Activated CD4-positive, alpha-beta T cell treated with anti-CD3 and anti-CD28 coated beads for 48 hours (primary cell): Measurements from ENCODE around the gene BCL2A1.
"Not testable (repeated sequence)": the region's sequence is repeated elsewhere in the genome, so short reads cannot be mapped to it uniquely, and the experiment has no call there.

Source experiments
- DNase-seq: peaks from one replicate; pipeline ENCODE4 v3.0.0-alpha.2; 2020

BCL2A1 gene

GRCh38 chr15:79956354-79956939, 14.5 kb downstream of the BCL2A1 start:
- DNase-seq: no peak

DNA sequence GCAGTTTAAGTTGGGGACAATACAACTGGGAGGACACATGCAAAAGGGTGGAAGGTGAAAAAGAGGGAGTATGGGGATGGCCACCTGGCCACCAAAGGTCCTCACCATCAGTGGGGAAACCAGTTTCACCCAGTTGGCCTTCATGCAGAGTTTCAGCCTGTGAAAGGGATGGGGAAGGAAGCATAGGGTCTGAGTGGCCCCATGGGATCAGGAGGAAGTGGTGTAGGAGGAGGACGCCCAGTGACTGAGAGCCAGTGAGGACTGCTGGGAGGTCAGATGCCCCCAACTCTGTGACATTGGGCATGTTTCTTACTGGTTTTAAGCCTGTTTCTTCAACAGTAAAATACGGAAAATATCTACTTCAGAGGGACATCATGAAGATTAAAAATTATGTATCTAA, 16.3 kb downstream of the BCL2A1 start:
- no peak for DNase-seq

DNA sequence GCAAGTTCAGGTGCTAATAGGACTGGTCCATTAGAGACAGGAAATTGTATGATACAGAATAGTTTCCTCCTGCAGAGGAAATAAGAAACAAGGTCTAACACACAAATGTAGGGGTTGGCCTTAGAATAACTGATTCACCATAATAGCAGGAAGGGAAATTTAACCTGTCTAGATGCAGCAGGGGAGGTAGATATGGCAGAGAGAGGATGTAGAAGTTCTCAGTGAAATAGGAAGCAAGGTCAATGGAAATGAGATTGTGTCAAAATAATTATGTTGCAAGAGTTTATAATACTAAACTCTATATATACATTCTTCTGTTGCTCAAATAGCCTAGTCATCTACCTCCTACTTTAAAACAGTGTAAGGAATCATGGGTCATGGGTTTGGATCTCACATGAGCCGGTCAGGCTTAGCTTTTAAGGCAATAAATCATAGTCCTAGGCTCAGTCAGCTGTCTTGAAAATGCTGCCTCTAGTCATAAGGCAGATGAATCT, 17.0 kb downstream of the BCL2A1 start:
- no peak for DNase-seq

DNA sequence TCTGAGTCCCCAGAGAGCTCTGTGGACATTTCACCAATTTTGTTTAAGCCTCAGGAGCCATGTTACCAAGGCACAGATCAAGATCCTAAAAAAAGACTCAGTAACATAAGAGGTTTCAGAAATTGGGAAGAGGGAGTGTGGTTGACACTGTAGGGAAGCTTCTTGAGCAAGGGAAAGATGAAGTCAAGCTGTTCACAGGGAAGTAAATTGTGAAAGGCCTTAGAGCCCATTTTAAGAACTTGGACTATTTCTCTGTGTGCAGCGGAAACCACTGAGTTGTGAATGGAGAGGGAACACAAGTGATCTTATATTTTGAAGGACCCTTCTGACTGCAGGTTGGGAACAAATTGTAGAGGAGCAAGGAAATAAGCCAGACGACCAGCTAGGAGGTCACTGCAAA, 18.7 kb downstream of the BCL2A1 start:
- no peak for DNase-seq

DNA sequence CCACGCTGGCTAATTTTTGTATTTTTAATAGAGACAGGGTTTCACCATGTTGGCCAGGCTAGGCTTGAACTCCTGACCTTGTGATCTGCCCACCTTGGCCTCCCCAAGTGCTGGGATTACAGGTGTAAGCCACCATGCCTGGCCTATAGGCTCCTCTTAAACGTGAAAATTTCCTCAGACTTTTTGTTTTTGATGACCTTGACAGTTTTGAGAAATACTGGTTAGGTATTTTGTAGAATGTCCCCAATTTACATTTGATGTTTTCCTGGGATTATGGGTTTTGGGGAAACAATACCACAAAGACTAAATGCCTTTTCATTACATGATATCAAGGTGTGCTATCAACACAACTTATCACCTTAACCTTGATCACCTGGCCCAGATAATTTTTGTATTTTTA, 20.7 kb downstream of the BCL2A1 start:
- DNase-seq: no peak

DNA sequence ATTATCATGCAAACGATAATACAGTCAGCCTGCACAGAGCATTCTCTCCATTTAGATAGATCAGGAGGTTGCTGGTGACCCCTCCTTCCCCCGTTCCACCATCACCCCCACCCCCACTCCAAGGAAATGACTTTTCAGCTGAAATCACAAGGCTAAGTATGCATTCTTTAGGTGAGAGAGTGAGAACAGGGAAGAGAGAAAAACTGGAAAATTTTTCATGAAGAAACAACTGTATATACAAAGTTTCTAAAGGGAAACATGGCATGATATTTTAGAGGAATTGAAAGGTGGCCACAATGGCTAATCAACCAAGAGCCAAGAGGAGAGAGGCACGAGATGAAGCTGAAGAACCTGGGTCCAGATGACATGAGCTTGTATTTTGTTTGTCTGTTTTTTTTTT, 22.2 kb downstream of the BCL2A1 start:
- no peak for DNase-seq

DNA sequence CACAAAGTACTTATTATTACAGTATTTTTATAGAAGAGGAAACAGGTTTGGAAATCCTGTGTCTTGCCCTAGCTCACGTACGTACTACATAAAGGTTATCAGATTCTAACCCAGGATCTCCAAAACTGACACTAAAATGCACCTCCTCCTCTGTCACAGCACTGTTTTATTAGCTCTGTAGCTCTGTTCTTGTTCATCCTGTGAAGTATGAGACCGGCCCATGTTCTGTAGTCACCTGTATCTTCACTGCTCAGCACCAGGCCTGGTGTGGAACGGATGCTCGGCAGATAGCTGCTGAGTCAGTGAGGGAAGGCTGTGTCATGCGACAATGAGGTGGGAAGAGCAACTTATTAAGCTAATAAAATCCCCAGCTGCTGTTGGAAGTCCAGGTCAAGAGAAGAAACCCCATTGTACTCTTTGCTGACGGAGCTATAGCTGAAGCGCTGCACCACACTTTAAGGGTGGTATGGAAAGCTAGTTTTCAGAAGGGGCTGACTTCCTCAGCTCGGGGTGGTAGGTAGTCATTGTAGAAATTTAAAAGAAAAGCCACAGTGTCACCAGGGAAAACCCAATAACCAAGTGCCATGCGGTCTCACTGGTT, 22.8 kb downstream of the BCL2A1 start:
- DNase-seq: no peak

- no peak for DNase-seq
Measured at GRCh38 chr15:79947009-79947408, 24.0 kb downstream of the BCL2A1 start.

DNA sequence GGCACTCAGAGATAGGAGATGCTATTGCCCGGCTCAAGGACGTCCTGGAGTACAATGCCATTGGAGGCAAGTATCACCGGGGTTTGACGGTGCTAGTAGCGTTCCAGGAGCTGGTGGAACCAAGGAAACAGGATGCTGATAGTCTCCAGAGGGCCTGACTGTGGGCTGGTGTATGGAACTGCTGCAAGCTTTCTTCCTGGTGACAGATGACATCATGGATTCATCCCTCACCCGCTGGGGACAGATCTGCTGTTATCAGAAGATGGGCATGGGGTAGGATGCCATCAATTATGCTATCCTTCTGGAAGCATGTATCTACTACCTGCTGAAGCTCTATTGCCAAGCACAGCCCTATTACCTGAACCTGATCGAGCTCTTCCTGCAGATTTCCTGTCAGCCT, 26.4 kb downstream of the BCL2A1 start:
- DNase-seq: no peak

- no peak for DNase-seq
Measured at GRCh38 chr15:79943820-79944219, 27.2 kb downstream of the BCL2A1 start.

DNA sequence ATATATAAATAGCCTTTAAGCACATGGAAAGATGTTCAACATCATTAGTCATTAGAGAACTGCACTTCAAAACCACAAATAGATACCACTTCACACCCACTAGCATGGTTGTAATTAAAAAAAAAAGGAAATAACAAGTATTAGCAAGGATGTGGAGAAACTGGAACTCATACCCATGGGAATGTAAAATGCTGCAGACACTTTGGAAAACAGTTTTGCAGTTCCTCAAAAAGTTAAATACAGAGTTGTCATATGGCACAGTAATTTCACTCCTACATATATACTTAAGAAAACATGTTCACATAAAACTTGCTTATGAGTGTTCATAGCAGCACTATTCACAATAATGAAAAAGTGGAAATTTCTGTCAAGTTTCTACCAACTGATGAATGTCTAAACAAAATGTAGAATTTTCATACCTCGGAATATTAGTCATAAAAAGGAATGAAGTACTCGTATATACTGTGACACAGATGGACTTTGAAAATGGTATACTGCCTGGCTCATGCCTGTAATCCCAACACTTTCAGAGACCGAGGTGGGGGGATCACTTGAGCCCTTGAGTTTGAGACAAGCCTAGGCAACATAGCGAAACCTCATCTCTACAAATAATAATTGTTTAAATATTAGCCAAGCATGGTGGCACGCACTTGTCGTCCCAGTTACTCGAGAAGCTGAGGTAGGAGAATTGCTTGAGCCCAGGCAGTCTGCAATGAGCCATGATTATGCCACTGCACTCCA, 28.1 kb downstream of the BCL2A1 start:
- no peak for DNase-seq

DNA sequence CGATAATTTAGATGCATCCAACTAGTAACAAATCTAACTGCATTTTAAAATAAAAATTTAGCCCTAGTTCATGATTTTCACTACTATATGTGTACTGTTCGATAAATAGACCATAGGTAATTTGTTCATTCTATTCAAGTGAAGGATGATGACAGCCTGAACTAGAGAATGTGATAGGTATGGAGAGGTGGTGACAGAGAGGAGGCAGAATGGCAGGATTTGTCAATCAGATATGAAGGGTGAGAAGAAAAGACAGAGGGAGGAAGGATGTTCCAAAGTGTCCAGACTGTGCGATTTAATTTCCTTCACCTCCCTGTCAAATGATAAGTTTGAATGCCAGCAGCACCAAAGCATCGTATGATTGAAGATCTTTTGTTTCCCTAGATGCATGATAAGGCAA, 31.6 kb downstream of the BCL2A1 start:
- DNase-seq: no peak

DNA sequence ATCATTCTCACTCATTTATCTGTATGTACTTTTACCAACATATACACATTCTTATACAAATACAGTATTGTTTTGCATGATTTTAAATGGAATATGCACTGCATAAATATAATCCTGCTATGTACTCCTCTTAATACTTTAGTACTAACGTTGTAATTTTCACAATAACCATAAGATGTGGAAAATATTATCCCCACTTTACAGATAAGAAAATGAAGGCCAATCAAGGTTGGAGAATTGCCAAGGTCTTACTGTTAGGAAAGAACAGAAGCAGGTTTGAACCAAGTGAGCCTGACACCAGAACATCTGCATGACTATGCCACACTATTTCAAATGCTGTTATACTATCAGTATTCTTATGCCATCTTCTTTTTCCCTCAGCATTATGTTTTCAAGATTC, 32.9 kb downstream of the BCL2A1 start:
- no peak for DNase-seq

- not testable (repeated sequence) for DNase-seq
Measured at GRCh38 chr15:79935556-79936201, 35.3 kb downstream of the BCL2A1 start.

DNA sequence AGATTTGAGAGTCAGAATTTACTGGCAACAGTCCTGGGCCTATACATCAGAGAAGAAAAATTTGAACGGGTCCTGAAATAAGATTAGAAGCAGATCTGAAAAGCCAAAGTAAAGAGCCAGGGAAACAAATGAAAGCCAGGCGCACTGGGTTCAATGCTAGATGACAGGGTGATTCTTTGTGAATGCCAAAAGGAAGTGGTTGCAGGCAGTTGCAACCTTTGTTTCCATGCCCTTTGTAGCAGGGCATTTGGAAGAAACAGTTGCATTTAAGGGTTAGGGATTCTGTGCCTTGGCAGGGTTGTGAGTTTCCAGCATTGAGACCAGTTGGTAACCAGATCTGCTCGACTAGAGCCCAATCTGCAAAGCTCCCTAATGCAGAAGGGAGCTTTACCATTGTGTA, 37.8 kb downstream of the BCL2A1 start:
- no peak for DNase-seq

GRCh38 chr15:79932447-79932846, 38.5 kb downstream of the BCL2A1 start:
- no peak for DNase-seq

DNA sequence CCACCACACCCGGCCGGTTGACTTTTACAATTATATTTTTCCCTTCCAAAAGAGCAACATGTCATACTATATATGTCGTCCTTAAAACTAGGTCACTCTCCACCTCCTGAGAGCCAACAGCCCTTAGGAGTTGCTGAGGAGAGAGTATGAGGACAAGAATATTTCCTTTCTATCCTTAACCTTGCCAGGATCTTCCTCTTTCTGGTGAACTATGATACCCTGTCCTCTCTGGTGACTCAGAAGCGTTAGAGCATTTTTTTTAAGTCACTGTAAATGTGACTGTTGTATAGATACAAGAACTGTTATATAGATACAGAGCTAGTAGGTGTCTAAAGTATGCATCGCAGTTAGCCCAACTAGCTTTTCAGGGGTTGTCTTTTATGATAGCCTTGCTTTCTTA, 40.5 kb downstream of the BCL2A1 start:
- DNase-seq: no peak

DNA sequence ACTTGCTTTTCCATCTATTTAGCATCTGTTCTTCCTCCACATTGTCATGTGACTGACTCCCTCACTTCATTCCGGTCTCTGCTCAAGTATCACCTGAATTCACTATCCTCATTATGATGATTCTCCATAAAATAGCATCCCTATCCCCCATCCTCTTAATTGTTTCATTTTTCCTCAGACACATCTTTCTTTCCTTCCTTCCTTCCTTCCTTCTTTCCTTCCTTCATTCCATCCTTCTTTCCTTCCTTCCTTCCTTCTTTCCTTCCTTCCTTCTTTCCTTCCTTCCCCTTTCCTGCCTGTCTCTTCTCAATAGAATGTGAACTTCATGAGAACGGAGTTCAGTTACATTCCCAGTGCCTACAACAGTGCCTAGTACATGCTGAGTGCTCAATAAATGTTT, 41.6 kb downstream of the BCL2A1 start:
- DNase-seq: no peak

- not testable (repeated sequence) for DNase-seq
Measured at GRCh38 chr15:79926116-79926515, 44.9 kb downstream of the BCL2A1 start.

DNA sequence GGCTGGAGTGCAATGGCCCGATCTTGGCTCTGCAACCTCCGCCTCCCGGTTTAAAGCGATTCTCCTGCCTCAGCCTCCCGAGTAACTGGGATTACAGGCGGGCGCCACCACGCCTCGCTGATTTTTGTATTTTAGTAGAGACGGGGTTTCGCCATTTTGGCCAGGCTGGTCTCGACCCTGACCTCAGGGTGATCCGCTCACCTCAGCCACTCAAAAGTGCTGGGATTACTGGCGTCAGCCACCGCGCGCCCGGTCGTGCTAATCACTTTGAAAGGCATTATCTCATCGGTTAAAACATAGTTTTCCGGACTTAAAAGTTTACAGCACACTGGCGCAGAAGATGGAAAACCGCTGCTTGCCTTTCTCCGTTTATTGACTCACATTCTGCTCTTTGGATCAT, 46.6 kb downstream of the BCL2A1 start:
- DNase-seq: no peak

DNA sequence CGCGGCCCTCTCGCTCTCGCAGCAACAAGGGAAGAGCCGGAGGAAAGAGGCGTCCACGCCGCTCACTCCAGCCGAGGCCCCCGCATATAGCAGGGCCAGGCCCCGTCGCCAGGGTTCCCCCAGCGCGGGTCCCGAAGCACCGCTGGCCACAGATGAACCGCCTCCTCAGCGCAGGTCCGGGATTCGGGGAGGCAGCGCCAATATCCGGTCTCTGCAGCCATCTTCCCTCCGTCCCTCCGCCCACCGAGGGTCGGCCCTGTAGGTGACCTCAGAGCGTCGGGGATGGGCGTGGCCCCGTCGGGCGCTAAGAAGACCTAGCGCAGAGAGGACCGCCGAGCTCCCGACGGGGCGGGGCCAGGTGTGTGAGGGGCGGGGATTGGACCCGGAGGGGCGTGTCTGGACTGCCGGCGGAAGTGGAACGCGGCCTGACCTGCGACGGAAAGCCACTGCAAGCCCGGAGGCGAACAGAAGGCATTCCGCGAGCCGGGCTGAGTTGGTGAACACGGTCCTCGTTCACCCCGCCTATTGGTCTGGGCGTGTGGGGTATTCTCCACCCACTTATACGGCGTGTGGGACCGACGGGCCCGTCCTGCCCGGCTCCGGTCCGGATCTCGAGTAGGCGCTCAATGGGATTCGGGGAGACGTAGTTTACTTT, 47.4 kb downstream of the BCL2A1 start:
- peak; percentile 99 for DNase-seq

DNA sequence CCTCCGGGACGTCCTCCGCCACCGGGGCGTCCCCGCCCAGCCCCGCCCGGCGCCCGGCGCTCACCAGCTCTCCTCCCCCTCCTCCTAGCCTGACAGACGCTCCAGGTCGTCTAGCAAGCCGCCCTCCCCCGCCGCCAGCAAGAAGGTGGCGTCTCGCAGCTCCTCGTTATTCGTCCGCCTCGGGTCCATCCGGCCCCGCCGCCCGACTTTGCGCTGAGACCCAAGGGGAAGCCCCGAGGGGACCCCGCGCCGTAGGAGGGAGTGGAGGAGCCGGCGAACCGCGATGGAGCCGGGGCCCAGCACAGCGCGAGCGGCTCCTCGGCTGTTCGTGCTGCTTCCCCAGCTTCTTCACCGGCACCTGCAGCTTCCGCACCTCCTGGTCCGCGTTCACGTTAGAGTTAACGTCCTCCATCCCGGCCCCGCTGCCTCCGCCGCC, 47.9 kb downstream of the BCL2A1 start:
- DNase-seq: peak; percentile 82

DNA sequence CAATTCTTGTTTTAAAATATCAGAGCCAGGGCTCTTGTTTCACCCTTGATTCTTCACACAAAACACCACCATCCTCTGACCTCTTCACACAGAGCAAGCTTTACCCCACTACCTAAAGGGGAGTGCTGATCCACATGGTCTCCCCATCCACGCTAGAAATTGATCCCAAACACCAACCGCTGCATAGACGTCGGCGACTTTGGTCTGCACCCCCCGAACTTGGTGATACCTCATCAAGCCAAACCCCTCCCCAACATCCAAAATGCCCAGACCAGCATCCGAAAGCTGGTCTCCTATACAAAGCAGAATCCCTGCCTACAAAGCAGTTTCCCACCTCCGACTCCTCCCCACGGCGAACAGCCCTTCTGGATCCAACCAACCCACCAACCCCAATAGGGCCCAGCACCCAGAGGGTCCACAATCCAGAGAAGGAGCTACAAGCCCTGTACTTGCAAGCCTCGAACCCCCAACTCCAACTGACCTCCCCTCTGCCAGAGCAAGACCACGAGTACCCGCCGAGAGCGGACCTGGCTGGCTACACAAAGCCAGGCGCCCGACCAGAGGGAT, 48.4 kb downstream of the BCL2A1 start:
- no peak for DNase-seq
